ENCODE results near the gene ADPRHL1. TPM values are rescaled to one million over a fixed set of nuclear protein-coding genes. Genes with fewer than 3 reads are reported as not detected.
A peak's percentile ranks its signal among the peaks of the same experiment; 100 is the strongest.

Gene ADPRHL1
- total RNA-seq, 1 experiment from 2014 or later: 2.7 TPM

DNA sequence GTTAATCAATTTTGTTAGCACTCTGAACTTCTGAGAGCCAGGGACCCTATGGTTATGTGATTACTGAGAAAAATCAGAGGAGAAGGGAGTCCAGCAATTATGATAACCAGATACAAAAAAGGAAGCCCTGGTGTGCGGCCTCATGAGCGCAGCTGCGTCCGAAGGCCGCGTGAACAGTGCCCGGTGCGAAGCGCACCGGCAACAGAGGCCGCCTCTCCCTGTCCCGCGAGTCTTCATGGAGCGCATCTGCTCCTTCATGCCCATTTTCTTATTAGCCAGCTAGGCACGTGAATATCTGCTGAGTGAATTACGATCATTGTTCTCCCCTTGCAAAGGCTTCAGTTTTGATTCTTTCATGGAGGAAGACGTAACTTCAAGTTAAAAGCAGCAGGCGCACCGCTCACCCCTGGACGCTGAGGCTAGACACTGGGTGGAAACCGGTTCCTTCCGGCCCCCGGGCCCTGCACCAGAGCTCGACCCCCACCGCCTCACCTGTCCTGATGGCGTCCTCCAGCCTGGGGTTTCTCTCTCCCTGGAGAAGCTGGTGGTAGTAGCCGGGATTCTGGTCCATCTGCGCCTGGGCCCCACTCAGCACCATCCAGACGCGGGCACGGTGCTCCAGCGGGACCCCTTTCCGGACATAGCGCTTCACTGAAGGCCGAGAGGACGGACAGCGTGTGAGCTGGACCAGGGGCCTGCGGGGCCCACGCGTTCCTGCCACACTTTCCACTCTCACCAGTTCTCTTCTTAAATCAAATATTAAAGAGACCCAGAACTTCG is 98.3 kb downstream of the ADPRHL1 start:
- Histone ChIP-seq H2AFZ (ENCODE audit: low read length) (no peak overlapping the region), H3K56ac (ENCODE audit: insufficient read length, low read depth, low read length) (no peak overlapping the region), H3K23ac (ENCODE audit: insufficient read length, low read depth, low read length) (no peak overlapping the region), H3K4me2 (ENCODE audit: insufficient read depth, insufficient read length, low read length) (no peak overlapping the region), H2BK120ac (ENCODE audit: low read depth, low read length, poor library complexity, severe bottlenecking) (no peak overlapping the region), H3K9ac (ENCODE audit: extremely low read depth, insufficient read length, low read length) (no peak overlapping the region), H3K79me2 (ENCODE audit: insufficient read depth, low read length) (peaks cover 1% of the 10 kb centered on the region; the same call in 1 of the 2 replicates), H2BK12ac (ENCODE audit: insufficient read length, low read depth, low read length) (no peak overlapping the region), H3K14ac (ENCODE audit: insufficient read depth, low read length) (no peak overlapping the region), H2BK5ac (ENCODE audit: insufficient read length, low read length) (no peak overlapping the region), H3K4ac (ENCODE audit: low read depth, low read length) (no peak overlapping the region), H3K27me3 (ENCODE audit: insufficient read depth, low read length) (no peaks in the 10 kb centered on the region), H4K91ac (ENCODE audit: insufficient read length, low read depth, low read length) (no peak overlapping the region), H2BK20ac (ENCODE audit: low read depth, low read length, poor library complexity, severe bottlenecking) (no peak overlapping the region), H3K18ac (ENCODE audit: insufficient read length, low read depth, low read length) (no peak overlapping the region), H3K79me1 (ENCODE audit: insufficient read depth, low read depth, low read length, poor library complexity, severe bottlenecking) (peaks cover under 1% of the 10 kb centered on the region), H3K4me1 (ENCODE audit: insufficient read depth, low read length) (no peaks in the 10 kb centered on the region), H4K8ac (replicated peaks; ENCODE audit: insufficient read length, low read depth, low read length) (no peak overlapping the region), H2AK5ac (ENCODE audit: insufficient read length, low read length) (no peak overlapping the region), H2BK15ac (ENCODE audit: low read depth, low read length) (no peak overlapping the region), H3T11ph (ENCODE audit: low read length) (no peak overlapping the region), H3K27ac (ENCODE audit: insufficient read length, low read depth, low read length) (no peak overlapping the region), H4K20me1 (ENCODE audit: control insufficient read depth, insufficient read depth, insufficient read length) (no peaks in the 10 kb centered on the region), H3K9me3 (ENCODE audit: control insufficient read depth, low read depth, low read length) (no peaks in the 10 kb centered on the region), H4K5ac (ENCODE audit: insufficient read length, low read depth, low read length) (no peak overlapping the region), H3K23me2 (ENCODE audit: insufficient read length, low read depth, low read length, poor library complexity, severe bottlenecking) (no peaks in the 10 kb centered on the region)
- H3K4me1 Mint-ChIP-seq: peaks cover 6 to 10% of the 10 kb centered on the region in 2 experiments
- 0 out of 5 replicates have a peak, but pooled peaks cover 0 to 3% of the 10 kb centered on the region in 2 experiments for H3K9me3 Mint-ChIP-seq
- H3K36me3 Mint-ChIP-seq (ENCODE audit: insufficient read depth in 1 of 3, low read depth in 3 of 3): peaks cover 42 to 63% (median 62%) of the 10 kb centered on the region in 3 experiments
- DNase-seq: peak; percentile 26
- no peaks in the 10 kb centered on the region for H3K27me3 Mint-ChIP-seq (ENCODE audit: low read depth)
- peak overlapping the region in 2 of 3 experiments; percentile 5 to 68; a peak in 4 of 7 replicates for H3K27ac Mint-ChIP-seq
- WGBS (ENCODE audit: extremely low coverage, insufficient read length, low lambda C conversion rate): no CpG with 5 or more reads among the region's 41 CpGs
- no peak for TF ChIP-seq CTCF (conservative IDR thresholded peaks at IDR 0.05)
- H3K4me3 Mint-ChIP-seq: no peak overlapping the region
